K562 (cell line): ENCODE data around the gene ZFYVE28. TPM values are rescaled to one million over a fixed set of nuclear protein-coding genes. Genes with fewer than 3 reads are reported as not detected.

Experiments
- ATF7 ChIP-seq: fragments of 450-650 bp; IDR thresholded peaks from 2 replicates; pipeline ENCODE4 v1.7.1; 2014; ENCODE audit warnings: mild to moderate bottlenecking, moderate library complexity
- ETV1 ChIP-seq: fragments of 450-650 bp; conservative IDR thresholded peaks from 2 replicates; pipeline ENCODE4 v1.6.1; 2016; ENCODE audit warnings: missing genetic modification characterization, control low read depth, low read depth, missing compliant biosample characterization
- GABPA ChIP-seq: fragments of 200-800 bp; sonication (Bioruptor generic); conservative IDR thresholded peaks from 2 replicates; pipeline ENCODE4 v1.6.1; 2016; ENCODE audit warnings: low read depth, missing genetic modification characterization, missing compliant biosample characterization
- TAF7 ChIP-seq: fragments of 450-650 bp; IDR thresholded peaks from 2 replicates; pipeline ENCODE4 v1.6.1; 2016; ENCODE audit warnings: missing genetic modification characterization, missing compliant biosample characterization
- ZNF239 ChIP-seq: fragments of 250-450 bp; sonication (Bioruptor Pico); IDR thresholded peaks from 2 replicates; pipeline ENCODE4 v1.4.0; 2020; ENCODE audit warnings: mild to moderate bottlenecking
- polyA plus RNA-seq, 8 experiments: library from polyadenylated mRNA; depleted of rRNA in 4 of 8; stranded (reverse) in 5 of 8; unstranded in 3 of 8; fragments of >200 nt; fragmentation: Nextera tagmentation in 2 of 8; fragmentation: Illumina TruSeq in 1 of 8; extraction: Ambion mirVana in 2 of 8; extraction: Trizol in 1 of 8; gene quantifications; 2 replicates each; pipeline versions ENCODE4 v1.2.1 to v1.2.3, GENCODE V29; 2011 to 2014; ENCODE audit warnings: inconsistent platforms in 1 of 8, missing spikeins in 1 of 8
- total RNA-seq, 7 experiments: library from RNA; depleted of rRNA in 6 of 7; stranded (reverse); fragments of >200 nt in 6 of 7; fragmentation: Illumina TruSeq in 2 of 7; extraction: Trizol in 2 of 7; gene quantifications; 2 replicates each; pipeline versions ENCODE4 v1.2.1 to v1.2.3, GENCODE V29; 2011 to 2021; ENCODE audit warnings: low replicate concordance in 1 of 7
- TF ChIP-seq, protein P1 (sequence below), 2 experiments: fragments of 450-650 bp; formaldehyde crosslinking in 1 of 2; IDR thresholded peaks; 2 replicates each; pipeline versions ENCODE4 v1.4.0 to v1.6.1; 2014 to 2020; ENCODE audit warnings: mild to moderate bottlenecking in 2 of 2, borderline replicate concordance in 1 of 2, low read depth in 1 of 2
- TF ChIP-seq, protein P2 (sequence below): fragments of 450-650 bp; formaldehyde crosslinking; IDR thresholded peaks from 2 replicates; pipeline ENCODE4 v1.4.0; 2020; ENCODE audit warnings: mild to moderate bottlenecking, mixed read lengths
- TF ChIP-seq, protein P3 (sequence below): fragments of 450-650 bp; formaldehyde crosslinking; IDR thresholded peaks from 2 replicates; pipeline ENCODE4 v1.4.0; 2020; ENCODE audit warnings: mild to moderate bottlenecking, moderate library complexity
- TF ChIP-seq, protein P4 (sequence below): sonication (generic); formaldehyde crosslinking; IDR thresholded peaks from 2 replicates; pipeline ENCODE4 v1.8.0; 2022; ENCODE audit warnings: missing genetic modification reagents, mild to moderate bottlenecking, borderline replicate concordance
- TF ChIP-seq, protein P5 (sequence below): IDR thresholded peaks from 2 replicates; pipeline ENCODE4 v1.6.1; 2016; ENCODE audit warnings: missing genetic modification characterization, missing compliant biosample characterization
- TF ChIP-seq, protein P6 (sequence below): fragments of 450-650 bp; IDR thresholded peaks from 2 replicates; pipeline ENCODE4 v1.6.1; 2016

ZFYVE28 gene
- total and polyA plus RNA-seq, 9 of the 15 experiments (the other 6 are each of a cell fraction or from before 2014, with no cell fraction given): 1.3 to 24.8 (median 8.9) TPM

DNA sequence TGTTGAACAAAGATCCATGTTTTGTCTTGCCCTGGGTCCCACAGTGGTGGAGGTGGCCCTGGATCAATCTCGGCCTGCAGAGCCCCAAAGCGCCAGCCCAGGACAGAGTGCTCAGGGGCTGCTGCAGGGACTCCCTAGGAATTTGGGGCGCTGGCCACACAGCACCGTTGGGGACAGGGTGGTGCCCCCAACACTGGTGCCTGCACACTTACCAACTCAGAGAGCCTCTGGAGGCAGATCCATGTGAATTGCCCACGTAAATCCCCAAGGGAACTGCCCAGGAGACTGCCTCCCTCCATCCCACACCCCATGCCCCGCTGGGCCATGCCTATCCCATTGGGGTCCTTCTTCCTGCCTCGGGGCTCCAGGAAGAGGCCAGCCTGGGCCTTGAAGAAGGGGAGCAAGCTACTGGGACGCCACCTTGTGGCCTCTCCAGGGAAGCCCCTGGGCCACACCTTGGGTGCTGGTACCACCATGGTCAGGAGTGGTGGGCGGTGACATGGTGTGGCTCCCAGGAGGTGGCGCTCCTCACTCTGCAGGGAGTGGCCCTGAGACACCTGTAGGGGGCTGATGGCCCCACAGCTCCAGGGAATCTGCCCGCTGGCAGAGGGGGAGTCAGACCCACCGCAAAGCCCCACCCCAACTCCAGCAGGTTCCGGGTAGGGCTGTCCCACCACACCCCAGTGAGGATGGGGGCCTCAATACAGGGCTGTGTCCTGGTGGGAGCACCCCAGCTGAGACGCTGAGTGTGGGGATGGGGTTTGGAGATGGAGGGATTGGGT, 23.1 kb upstream of the ZFYVE28 start (continued):
- TF ChIP-seq, protein P1, sequence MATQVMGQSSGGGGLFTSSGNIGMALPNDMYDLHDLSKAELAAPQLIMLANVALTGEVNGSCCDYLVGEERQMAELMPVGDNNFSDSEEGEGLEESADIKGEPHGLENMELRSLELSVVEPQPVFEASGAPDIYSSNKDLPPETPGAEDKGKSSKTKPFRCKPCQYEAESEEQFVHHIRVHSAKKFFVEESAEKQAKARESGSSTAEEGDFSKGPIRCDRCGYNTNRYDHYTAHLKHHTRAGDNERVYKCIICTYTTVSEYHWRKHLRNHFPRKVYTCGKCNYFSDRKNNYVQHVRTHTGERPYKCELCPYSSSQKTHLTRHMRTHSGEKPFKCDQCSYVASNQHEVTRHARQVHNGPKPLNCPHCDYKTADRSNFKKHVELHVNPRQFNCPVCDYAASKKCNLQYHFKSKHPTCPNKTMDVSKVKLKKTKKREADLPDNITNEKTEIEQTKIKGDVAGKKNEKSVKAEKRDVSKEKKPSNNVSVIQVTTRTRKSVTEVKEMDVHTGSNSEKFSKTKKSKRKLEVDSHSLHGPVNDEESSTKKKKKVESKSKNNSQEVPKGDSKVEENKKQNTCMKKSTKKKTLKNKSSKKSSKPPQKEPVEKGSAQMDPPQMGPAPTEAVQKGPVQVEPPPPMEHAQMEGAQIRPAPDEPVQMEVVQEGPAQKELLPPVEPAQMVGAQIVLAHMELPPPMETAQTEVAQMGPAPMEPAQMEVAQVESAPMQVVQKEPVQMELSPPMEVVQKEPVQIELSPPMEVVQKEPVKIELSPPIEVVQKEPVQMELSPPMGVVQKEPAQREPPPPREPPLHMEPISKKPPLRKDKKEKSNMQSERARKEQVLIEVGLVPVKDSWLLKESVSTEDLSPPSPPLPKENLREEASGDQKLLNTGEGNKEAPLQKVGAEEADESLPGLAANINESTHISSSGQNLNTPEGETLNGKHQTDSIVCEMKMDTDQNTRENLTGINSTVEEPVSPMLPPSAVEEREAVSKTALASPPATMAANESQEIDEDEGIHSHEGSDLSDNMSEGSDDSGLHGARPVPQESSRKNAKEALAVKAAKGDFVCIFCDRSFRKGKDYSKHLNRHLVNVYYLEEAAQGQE (IDR thresholded peaks at IDR 0.05; ENCODE audit: borderline replicate concordance): peak; percentile 92
- TF ChIP-seq, protein P1 (CRISPR knock-in tag; IDR thresholded peaks at IDR 0.05; ENCODE audit: low read depth): no peak
- TF ChIP-seq, protein P2, sequence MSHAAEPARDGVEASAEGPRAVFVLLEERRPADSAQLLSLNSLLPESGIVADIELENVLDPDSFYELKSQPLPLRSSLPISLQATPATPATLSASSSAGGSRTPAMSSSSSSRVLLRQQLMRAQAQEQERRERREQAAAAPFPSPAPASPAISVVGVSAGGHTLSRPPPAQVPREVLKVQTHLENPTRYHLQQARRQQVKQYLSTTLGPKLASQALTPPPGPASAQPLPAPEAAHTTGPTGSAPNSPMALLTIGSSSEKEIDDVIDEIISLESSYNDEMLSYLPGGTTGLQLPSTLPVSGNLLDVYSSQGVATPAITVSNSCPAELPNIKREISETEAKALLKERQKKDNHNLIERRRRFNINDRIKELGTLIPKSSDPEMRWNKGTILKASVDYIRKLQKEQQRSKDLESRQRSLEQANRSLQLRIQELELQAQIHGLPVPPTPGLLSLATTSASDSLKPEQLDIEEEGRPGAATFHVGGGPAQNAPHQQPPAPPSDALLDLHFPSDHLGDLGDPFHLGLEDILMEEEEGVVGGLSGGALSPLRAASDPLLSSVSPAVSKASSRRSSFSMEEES (CRISPR knock-in tag): no peak
- TF ChIP-seq, protein P3, sequence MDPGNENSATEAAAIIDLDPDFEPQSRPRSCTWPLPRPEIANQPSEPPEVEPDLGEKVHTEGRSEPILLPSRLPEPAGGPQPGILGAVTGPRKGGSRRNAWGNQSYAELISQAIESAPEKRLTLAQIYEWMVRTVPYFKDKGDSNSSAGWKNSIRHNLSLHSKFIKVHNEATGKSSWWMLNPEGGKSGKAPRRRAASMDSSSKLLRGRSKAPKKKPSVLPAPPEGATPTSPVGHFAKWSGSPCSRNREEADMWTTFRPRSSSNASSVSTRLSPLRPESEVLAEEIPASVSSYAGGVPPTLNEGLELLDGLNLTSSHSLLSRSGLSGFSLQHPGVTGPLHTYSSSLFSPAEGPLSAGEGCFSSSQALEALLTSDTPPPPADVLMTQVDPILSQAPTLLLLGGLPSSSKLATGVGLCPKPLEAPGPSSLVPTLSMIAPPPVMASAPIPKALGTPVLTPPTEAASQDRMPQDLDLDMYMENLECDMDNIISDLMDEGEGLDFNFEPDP (CRISPR knock-in tag): no peak
- TF ChIP-seq TAF7 (tag) (no peak), ZNF239 (no peak), ATF7 (peak; percentile 76), GABPA (no peak), ETV1 (peak; percentile 25; the same call in 1 of the 2 replicates)
- TF ChIP-seq, protein P4, sequence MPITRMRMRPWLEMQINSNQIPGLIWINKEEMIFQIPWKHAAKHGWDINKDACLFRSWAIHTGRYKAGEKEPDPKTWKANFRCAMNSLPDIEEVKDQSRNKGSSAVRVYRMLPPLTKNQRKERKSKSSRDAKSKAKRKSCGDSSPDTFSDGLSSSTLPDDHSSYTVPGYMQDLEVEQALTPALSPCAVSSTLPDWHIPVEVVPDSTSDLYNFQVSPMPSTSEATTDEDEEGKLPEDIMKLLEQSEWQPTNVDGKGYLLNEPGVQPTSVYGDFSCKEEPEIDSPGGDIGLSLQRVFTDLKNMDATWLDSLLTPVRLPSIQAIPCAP (CRISPR knock-in tag): no peak
- TF ChIP-seq, protein P5, sequence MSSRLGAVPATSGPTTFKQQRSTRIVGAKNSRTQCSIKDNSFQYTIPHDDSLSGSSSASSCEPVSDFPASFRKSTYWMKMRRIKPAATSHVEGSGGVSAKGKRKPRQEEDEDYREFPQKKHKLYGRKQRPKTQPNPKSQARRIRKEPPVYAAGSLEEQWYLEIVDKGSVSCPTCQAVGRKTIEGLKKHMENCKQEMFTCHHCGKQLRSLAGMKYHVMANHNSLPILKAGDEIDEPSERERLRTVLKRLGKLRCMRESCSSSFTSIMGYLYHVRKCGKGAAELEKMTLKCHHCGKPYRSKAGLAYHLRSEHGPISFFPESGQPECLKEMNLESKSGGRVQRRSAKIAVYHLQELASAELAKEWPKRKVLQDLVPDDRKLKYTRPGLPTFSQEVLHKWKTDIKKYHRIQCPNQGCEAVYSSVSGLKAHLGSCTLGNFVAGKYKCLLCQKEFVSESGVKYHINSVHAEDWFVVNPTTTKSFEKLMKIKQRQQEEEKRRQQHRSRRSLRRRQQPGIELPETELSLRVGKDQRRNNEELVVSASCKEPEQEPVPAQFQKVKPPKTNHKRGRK (tag): no peak
- TF ChIP-seq, protein P6, sequence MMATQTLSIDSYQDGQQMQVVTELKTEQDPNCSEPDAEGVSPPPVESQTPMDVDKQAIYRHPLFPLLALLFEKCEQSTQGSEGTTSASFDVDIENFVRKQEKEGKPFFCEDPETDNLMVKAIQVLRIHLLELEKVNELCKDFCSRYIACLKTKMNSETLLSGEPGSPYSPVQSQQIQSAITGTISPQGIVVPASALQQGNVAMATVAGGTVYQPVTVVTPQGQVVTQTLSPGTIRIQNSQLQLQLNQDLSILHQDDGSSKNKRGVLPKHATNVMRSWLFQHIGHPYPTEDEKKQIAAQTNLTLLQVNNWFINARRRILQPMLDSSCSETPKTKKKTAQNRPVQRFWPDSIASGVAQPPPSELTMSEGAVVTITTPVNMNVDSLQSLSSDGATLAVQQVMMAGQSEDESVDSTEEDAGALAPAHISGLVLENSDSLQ: no peak
